ENCODE results near the gene MMS22L. TPM values are rescaled to one million over a fixed set of nuclear protein-coding genes. Genes with fewer than 3 reads are reported as not detected.

MMS22L gene
- polyA plus RNA-seq, 1 experiment: 4.3 TPM

DNA sequence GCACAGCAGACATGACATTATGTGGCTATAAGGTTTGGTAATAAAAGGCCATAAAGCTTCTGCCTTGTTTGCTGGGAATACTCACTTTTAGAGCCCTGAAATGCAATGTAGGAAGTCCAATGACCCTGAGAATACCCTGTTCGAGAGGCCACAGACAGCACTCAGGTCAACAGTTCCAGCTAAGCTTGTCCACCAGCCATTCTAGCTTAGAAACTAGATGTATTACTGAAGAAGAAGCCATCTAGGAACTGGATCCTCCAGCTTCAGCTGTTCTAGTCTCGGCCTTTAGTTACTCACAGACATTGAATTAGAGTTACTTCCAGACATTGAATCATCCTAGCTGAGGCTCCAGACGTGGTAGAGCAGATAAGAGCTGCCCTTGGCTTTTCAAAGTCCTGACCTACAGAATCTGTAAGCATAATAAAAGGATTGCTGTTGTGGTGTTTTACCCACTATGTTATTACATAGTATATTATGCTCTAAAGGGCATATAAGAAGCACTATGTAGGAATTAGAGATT is 84.9 kb downstream of the MMS22L start:
- TF ChIP-seq, protein P1, sequence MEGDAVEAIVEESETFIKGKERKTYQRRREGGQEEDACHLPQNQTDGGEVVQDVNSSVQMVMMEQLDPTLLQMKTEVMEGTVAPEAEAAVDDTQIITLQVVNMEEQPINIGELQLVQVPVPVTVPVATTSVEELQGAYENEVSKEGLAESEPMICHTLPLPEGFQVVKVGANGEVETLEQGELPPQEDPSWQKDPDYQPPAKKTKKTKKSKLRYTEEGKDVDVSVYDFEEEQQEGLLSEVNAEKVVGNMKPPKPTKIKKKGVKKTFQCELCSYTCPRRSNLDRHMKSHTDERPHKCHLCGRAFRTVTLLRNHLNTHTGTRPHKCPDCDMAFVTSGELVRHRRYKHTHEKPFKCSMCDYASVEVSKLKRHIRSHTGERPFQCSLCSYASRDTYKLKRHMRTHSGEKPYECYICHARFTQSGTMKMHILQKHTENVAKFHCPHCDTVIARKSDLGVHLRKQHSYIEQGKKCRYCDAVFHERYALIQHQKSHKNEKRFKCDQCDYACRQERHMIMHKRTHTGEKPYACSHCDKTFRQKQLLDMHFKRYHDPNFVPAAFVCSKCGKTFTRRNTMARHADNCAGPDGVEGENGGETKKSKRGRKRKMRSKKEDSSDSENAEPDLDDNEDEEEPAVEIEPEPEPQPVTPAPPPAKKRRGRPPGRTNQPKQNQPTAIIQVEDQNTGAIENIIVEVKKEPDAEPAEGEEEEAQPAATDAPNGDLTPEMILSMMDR (IDR thresholded peaks at IDR 0.05; ENCODE audit: insufficient read depth, low read depth, low read length): no peak
- no peak for DNase-seq (ENCODE audit: low read depth)
- Histone ChIP-seq H3K36me3 (ENCODE audit: control insufficient read depth, insufficient read depth, low read length) (no peaks in the 10 kb centered on the region), H3K4me3 (ENCODE audit: low read depth, low read length) (no peak overlapping the region), H3K27me3 (ENCODE audit: control insufficient read depth, insufficient read depth, low read length) (no peaks in the 10 kb centered on the region)
- ChIA-PET POLR2A (no interaction called here), CTCF (interaction anchor here (1.0 to 5.9 kb wide), 4 partner anchors 12 to 1921 kb away, joined by 3 to 28 read pairs (median 8); no protein-coding TSS in a partner anchor)

DNA sequence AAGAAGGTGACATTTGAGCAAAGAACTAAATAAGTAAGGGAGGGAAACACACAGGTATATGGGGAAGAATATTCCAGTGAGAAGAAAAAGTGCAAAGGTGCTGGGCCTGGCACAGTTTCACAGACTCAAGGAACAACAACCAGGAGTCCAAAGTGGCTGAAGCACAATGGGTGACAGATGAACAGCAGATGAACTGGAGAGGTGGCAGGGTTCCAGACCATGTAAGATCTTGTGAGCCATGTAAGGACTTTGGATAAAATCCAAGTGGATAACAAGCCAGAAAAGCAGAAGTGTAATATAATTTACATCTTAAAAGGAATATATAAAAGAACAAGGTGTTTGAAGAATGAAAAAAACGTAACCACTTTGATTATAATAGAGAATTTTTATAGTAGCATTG is 87.9 kb downstream of the MMS22L start:
- POLR2A ChIA-PET: no interaction called here
- DNase-seq (ENCODE audit: low read depth): no peak
- no peaks in the 10 kb centered on the region for H3K36me3 ChIP-seq (ENCODE audit: control insufficient read depth, insufficient read depth, low read length)
- no peak overlapping the region for H3K4me3 ChIP-seq (ENCODE audit: low read depth, low read length)
- TF ChIP-seq, protein P1 (IDR thresholded peaks at IDR 0.05; ENCODE audit: insufficient read depth, low read depth, low read length): no peak
- CTCF ChIA-PET: no interaction called here
- H3K27me3 ChIP-seq (ENCODE audit: control insufficient read depth, insufficient read depth, low read length): no peaks in the 10 kb centered on the region

DNA sequence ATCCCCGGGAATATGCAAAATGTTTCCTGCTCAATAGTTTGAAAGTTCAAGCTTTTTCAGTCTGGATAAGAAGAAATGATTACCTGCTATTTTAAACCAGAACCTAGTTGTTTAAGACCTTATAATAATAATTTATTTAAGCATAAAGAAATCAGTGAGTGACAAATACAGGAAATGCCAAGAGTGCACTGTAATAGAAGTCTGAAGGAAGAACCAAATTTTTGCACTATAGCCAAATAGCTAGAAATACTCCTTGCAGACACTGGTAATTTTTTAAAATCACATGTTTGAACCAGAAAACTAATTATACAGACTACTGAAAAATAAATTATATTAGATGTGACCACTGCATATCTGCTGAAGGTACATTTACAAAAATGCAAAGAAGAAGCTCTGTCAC is 93.2 kb downstream of the MMS22L start:
- CTCF ChIA-PET: interaction anchor here (0.6 to 5.3 kb wide), 5 partner anchors 10 to 205 kb away, joined by 3 to 22 read pairs (median 5); no protein-coding TSS in a partner anchor
- DNase-seq (ENCODE audit: low read depth): no peak
- POLR2A ChIA-PET: interaction anchor here (0.6 kb wide), 1 partner anchor 1762 kb away, joined by 10 read pairs; no protein-coding TSS in a partner anchor

DNA sequence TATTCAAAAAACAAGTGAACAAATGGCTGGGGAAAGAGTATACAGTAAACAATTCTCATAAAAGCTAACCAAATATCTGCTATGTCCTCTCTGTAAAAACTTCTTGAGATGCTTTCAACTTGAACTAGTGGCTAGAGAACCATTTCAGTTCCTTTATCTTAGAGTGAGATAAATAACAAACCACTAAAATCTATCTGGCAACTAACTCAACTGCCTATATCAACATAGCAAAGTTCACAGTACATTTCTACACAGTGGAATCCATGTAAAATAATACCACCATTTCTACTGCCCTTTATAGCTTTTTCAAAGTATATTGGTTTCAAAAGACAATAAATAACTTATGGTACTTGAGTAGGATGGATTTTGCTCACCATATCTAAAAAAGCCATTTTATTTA is 95.1 kb downstream of the MMS22L start:
- ChIA-PET POLR2A (no interaction called here), CTCF (interaction anchor here (5.3 kb wide), 1 partner anchor 206 kb away, joined by 22 read pairs; no protein-coding TSS in a partner anchor)
- no peak for DNase-seq (ENCODE audit: low read depth)
- TF ChIP-seq, protein P1 (IDR thresholded peaks at IDR 0.05; ENCODE audit: insufficient read depth, low read depth, low read length): no peak
- Histone ChIP-seq H3K36me3 (ENCODE audit: control insufficient read depth, insufficient read depth, low read length) (no peaks in the 10 kb centered on the region), H3K27me3 (ENCODE audit: control insufficient read depth, insufficient read depth, low read length) (no peaks in the 10 kb centered on the region), H3K4me3 (ENCODE audit: low read depth, low read length) (no peak overlapping the region)

More for the DNA sequence above, 93.2 kb downstream of the MMS22L start:
- Histone ChIP-seq H3K27me3 (ENCODE audit: control insufficient read depth, insufficient read depth, low read length) (no peaks in the 10 kb centered on the region), H3K36me3 (ENCODE audit: control insufficient read depth, insufficient read depth, low read length) (no peaks in the 10 kb centered on the region), H3K4me3 (ENCODE audit: low read depth, low read length) (no peak overlapping the region)
- TF ChIP-seq, protein P1 (IDR thresholded peaks at IDR 0.05; ENCODE audit: insufficient read depth, low read depth, low read length): no peak

DNA sequence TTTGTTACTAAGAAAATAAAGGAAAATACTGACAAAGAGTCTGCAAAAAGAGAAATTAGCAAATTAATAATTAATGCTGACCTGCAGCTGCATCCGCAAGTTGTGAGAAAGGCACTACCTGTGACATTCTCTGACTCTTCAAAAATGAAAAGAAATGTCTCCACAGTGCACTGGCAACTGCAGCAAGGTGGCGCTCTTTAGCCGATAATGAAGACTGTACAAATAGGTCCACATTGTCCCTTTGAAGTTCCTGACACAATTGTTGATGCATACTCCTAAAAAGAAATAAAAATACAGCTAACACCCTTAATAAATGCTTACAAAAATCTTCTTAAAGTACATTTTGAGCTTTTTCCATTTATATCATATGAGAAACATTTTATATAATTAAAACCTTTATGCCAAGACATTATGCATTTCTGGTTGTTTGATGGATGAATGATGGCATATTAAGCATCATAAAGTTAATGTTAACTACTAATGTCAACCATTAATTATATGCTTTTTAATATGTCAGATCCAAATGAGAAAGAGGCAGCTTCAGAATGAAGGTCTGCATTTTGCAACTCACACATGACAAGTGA is 96.5 kb downstream of the MMS22L start:
- TF ChIP-seq, protein P1 (IDR thresholded peaks at IDR 0.05; ENCODE audit: insufficient read depth, low read depth, low read length): peak; percentile 85
- ChIA-PET POLR2A (no interaction called here), CTCF (interaction anchor here (0.5 to 5.3 kb wide), 28 partner anchors 9 to 265 kb away, joined by 3 to 28 read pairs (median 4); no protein-coding TSS in a partner anchor)
- H3K27me3 ChIP-seq (ENCODE audit: control insufficient read depth, insufficient read depth, low read length): no peaks in the 10 kb centered on the region
- no peak for DNase-seq (ENCODE audit: low read depth)
- H3K36me3 ChIP-seq (ENCODE audit: control insufficient read depth, insufficient read depth, low read length): no peaks in the 10 kb centered on the region
- no peak overlapping the region for H3K4me3 ChIP-seq (ENCODE audit: low read depth, low read length)

Data from BJ (cell line).